ENCODE data around the gene DLK1.

Gene DLK1

DNA sequence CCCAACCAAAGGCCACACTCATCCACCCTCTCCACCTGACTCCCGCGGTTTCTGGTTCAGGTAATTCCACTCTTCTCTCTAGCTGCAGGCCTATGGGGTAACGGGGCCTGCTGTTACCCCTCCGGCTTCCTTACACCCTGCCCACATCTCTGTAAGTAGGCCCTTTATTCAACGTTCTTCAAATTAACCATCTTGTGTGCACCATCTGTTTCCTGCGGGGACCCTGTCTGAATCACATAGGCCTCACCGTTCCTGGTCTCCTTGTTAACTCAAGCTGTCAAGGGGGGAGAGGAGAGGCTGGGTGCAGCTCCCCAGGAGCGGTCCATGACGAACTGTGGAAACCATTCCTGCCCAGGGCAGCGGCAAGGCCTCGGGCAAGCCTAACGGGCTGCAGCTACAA, 9.3 kb upstream of the DLK1 start:
- no peak for DNase-seq

DNA sequence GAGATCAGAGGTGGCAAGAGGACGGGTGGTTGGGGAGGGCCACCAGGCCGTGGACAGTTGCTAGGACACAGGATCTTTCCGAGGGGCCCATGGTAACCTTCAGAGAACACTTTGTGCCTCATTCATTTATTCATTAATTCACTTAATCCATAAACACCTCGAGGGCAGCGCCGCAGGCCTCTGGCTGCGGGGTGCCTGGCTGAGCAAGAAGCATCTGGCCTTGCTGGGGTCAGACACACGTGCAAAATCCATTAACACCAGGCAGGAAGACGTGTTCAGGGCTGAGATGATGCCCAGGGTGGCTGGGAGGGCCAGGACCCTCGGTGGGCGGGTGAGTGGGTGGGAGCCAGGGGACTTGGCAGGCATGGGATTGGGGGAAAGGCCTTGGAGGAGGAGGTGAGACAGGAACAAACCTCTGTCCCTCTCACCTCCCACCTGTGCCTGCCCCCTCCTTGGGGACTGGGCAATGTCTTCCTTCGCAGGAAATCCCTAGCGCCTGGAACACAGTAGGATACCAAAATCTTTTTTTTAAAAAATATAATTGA, 6.6 kb upstream of the DLK1 start:
- DNase-seq = no peak

DNA sequence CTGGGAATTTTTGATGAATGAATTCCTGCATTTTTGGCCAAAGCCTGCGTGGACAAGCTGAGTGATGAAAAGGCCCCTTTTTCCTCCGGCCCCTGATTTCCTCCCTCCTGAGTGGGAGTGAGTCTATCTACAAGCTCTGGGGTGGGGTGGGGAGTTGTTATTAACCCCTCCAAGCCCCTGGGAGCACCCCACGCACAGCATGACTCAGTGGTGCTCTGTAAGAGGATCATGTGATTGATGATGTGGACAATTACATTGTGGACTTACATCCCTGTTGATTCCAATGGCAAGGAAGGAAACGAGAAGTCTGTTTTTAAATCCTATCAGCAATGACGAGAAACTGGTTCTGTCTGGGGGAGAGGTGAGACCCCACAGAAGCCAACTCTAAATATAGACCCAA, 5.1 kb upstream of the DLK1 start:
- DNase-seq = no peak

DNA sequence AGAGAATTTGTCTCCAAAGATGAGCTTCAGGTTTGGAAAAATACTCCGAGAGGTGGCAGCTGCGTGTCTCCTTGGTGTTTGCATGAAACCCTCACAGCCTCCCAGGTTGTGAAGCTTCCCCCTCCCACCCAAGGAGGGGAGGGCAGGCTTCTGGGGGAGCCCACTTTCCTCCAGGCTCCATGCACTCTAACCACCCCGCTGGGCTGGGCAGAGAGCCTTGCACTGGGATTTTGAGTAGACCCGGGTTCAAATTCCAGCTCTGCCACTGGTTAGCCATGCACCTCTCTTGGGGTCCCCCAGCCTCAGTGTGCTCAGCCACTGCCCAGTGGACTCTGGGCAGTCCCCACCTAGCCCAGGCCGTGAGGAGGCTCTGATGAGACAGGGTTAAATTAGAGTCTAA, 4.3 kb upstream of the DLK1 start:
- no peak for DNase-seq

DNA sequence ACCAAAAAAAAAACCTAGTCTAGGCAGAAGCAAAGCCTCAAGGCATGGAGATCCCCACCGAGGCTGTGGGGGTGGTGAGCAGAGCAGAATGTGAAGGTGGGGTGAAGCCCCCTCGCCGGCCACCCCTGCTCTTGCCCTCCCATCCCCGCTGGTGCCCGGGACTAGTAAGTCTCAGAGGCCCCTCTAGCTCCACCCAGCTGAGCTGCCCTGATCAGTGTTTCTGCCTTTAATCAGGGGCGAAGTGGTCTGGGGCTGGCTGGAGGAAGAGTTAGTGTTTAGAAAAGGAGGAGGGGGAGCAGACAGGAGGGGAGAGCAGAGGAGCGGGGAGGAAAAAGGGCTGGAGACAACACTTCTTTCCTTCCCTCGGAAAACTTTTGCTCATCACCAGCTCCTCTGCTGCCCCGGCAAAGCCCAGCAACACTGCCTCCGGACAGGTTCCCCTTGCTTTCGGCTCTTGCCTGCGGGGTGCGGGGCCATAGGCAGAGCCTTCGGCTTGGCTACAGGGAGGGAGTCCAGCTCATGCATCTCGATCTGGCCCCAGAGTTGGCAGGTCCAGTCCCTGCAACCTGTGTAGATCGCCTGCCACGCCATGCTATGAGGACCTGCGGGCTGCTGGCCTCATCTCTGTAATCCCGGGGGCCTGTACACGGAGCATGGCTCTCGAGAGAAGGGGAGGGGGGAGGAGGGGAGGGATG, 3.4 kb upstream of the DLK1 start:
- no peak for DNase-seq

DNA sequence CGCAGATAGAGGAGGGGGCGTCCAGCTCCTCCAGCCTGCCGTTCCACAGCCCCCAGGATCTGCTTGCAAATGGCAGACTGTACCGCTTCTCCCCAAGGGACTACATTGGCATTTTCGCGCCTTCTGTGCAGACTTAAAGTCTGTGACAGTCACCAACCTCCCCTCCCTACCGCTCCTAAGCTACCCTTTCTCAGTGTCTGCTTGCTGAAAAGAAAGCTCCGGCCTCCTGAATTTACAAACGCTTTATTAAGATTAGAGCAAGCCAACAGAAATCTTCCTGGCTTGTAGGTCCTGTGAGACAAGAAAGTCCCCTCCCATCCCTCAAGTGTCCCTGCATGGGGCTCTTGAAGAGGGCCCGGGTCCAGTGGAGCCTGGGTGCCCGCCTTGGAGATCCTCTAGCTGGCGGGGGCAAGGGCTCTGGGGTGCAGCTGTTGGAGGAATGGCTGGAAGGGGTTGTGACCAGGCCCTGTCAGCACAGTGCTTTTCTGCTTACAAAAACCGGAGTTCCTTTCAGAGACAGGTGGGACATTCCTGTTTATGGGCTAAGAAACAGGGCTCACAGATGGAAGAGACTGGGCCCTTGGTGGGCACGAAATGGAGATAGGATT, 2.8 kb upstream of the DLK1 start:
- no peak for DNase-seq

DNA sequence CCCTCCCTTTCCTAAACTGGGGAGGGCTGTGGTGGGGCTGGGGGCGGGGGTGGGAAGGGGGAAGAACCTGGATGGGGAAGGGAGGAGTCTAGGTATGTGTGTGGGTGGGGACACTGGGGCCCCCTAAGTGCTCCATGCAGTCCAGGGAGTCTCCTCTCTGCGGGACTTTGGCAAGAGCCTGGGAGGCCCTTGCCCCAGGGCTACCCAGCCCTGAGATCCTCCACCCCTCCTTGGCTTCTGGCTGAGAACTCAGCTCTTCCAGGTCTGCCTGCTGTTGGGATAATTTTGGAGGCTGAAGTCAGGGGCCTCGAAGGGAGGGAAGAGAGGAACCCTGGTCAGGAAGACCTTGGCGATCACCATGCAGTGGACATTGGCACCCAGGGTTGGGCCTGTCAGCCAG, 2.2 kb upstream of the DLK1 start:
- no peak for DNase-seq

DNA sequence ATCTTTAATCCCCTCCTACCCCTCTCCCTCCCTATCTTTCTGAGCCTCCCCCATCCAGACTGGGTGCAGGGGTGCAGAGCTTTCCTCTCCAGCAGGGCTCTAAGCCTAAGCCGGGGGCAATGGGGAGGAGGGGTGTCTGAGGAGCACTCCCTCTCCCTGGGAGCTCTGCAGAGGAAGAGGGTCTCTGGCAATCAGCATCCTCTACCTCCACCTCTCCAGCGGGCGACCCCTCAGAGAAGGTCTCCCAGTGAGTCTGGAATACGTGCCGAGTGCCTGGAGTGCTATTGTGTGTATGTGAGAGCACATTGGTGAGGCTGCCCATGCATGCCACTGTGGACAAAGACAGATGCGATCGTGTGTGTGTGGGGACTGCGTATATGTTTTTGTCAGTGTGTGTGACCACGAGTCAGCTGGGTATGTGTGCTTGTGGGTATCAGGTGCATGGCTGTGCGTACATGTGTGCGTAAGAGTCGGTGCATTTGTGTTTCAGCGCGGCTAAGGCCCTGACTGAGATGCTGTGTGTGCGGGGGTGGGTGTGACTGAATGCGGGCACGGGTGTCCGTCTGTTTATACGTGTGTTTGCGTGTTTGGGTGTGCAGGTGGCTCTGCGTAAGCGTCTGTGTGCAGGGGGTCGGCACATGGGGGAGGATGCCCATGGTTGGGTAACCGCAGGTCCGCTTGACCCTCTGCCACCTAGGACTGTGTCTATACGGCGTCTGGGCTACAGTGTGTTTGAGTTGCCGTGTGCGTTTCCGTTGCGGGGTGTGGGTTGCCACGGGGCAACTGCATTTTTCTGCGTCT, 905 bp upstream of the DLK1 start:
- no peak for DNase-seq

DNA sequence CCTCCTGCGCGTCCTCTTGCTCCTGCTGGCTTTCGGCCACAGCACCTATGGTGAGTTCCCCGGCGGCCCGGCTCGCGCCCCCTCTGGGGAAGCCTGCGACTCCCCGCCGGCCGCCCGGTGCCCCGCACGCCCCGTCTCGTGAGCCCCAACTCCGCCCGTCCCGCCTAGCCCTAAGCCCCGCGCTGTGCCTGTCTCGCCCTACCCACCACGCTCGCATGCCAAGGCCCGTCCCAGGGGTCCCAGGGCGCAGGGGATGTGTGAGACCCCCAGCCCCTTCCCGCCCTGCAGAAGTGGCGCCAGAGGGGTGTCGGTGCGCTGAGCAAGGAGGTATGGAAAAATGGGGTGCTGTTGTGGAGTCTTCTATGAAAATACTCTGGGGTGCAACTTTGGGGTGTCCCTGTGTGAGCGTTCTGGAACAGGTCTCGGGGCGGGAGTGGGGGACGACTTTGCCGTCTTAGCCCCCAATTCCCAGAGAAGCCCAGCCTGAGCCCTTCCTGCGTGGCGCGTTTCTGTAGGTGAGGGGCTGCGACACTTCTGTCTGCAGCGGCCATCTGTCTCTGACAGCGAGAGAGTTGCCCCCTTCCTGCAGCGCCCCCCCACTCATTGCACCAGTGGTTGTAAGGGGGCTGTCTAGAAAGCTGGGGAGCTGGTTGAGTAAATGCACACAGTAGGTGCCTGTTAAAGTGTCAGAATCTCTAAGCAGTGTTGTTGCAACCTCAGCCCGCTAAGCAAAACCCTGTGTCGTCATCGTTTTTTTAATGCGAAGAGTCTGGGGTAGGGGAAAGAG, 587 bp downstream of the DLK1 start:
- DNase-seq = no peak

DNA sequence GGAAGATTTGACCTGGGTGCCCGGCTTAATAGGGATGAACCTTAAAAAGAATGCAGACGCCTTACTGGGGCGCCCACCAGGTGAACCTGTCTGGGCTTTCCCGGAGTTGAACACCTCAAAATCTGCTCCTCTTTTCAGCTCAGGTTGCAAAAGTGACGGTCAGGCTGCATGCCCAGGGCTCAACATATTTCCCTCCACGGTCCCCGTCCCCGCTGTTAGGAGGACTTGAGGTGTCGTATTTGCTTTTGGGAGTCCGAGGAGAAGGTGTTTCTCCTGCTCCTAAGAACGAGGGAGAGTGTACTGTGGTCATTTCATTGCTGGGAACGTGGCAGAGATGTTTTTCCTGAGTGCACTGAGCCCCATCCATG, 1.2 kb downstream of the DLK1 start:
- DNase-seq = no peak

DNA sequence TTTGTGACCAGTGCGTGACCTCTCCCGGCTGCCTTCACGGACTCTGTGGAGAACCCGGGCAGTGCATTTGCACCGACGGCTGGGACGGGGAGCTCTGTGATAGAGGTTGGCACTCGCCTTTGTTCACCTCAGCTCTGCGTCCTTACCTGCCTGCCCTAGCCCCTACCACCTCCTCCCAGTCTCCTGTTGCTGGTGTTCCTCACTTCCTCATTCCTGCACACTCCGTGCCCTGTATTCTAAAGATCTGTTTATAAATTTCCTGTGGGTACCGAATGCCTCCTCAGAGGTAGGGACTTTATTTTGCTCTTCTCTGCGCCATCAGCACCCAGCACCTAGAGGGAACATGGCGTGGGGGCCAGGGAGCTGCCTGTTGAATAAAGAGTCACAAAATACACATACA, 2.3 kb downstream of the DLK1 start:
- DNase-seq = no peak

DNA sequence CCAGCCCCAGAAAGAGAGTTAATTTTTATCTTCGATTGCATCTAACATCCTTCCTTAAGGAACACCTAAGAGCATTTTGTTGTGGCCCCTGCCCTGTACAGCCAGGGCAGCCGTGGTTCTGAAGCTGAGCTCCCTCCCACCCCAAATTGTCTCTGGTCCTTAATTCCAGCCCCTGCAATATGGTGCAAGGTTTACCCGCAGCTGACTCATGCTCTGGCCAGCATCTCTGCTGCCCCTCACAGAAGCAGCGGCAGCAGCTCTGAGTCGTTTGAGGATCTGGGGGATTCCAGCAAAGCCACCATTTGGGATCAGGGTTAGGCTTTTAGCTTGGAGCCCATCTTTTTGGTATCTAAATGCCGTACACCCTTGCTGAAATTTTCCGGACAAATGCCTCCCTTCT, 3.3 kb downstream of the DLK1 start:
- DNase-seq = no peak

DNA sequence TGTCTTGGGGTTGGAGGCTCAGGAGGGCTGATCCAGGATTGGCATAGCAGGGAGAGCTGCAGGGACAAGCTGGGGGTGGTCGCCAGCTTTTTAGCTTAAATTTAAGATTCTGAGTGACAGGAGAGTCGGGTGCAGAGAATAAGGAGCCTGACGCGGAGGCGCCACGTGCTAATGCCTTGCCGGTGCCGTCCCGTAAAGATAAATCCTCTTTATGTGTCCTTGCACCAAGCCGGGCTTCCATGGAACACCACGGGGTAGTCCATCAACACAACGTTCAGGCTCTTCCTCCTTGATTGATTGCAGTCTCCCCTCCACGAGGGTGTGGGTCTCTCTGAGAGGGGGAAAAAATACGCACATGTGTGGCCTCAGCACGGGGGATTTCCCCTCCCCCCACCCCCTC, 3.9 kb downstream of the DLK1 start:
- DNase-seq = no peak

DNA sequence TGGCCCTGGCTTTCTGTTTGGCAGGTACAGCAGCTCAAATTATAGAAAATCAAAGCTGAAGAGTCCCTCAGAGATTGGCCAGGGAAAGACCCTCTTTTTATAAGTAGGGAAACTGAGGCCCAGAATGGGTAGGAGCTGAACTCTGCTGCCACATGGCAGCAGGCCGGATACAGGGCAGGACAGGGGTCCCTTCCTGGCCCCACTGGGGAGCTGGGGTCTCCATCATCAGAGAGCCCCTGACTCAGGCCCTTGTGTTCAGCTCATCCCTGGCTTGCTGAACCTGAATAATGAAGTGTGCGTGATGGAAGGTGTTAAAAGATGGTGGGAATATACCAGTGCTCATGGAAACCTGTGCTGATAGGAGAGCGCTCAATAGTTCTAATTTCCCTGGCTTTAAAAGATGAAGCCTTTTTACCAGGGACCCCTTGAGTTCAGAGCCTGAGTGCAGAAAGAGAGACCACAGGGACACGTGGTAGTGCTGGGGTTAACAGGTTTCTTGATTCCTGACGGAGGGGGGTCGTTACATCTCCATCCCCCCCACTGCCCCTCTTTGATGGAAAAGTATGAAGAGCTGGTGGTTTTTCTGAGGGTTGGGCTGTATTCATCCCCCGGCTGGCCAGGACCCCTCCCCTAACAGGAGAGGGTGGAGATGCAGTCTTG, 4.4 kb downstream of the DLK1 start:
- no peak for DNase-seq

DNA sequence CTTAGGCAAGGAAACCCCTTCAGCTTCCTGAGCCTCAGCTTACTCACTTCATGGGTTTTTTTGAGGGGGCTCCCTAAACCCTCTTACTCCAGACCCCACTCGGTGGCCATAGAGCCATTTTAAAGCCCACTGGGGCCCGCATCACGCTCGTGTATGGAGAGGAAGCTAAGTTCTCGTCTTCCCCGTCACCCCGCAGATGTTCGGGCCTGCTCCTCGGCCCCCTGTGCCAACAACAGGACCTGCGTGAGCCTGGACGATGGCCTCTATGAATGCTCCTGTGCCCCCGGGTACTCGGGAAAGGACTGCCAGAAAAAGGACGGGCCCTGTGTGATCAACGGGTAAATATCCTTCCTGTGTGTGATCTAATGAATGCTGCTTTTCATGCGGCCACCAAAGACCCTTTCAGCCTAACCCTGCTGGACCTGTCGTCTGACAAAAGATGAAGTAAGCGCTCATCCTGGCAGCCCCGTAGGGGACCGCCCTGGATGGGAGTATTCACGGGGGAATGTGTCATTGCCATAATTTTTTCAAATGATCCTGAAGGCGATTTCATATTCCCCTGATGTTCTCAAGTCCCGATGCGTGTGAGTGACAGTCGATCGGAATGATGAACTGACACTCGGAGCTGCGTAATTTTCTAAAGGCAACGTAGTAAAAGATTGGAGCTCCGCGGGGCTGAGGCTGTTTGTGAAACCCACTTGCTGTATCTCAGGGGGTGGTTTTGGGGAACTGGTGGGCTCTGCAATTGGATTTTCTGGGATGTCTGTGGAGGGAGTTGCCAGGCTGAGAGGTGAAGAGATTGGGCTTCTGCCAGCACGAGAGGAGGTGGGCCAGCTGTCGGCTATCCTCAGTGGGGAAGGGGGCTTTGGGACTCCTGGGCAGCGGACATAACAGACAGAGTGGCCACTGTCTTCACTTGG, 5.4 kb downstream of the DLK1 start:
- DNase-seq = no peak

DNA sequence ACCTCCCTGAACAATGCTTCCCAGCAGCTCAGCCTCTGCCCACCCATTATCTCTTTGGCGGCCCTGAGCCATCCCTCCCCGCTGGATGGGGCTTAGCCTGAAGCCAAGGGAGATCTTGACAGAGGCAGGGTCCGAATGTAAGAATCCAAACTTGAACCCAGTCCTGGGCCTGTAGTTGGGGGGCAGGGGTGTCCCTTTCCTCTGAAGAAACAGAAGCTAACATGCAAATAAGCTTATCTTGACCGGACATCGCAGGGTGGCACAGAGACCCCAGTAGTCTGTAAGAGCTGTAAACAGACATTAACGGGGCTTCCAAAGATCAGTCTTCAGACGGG, 6.0 kb downstream of the DLK1 start:
- DNase-seq = no peak

DNA sequence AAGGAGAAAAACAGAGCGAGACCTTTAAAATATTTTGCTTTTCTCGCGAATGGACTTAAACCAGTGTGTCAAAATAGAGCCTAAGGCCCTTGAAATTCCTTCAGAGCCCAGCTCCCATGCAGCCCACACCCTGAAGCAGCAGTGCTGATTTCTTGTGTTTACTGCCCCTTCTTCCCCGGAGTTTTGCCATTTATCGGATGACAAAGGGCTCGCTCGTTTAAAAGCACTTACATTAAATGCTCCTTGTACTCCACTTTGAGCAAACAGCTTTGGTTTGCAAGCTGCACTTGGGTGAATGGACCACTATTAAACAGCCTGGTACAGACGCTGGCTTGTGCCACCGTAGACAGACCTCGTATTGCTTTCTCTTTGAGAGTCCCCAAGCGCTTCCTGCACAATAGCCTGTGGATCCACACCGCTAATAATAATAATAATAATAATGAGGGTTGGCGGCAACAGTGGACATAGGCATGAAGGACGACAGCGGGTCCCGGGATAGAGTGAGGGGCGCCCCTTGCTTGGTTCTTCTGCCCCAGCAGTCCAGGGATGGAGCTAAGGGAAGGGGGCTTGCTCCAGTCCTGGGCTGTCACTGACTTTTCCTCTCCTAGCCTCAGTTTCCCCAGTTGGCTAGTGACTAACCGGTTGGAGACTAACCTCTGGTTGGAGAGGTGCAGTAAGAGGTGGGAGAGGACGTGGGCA, 6.6 kb downstream of the DLK1 start:
- no peak for DNase-seq

DNA sequence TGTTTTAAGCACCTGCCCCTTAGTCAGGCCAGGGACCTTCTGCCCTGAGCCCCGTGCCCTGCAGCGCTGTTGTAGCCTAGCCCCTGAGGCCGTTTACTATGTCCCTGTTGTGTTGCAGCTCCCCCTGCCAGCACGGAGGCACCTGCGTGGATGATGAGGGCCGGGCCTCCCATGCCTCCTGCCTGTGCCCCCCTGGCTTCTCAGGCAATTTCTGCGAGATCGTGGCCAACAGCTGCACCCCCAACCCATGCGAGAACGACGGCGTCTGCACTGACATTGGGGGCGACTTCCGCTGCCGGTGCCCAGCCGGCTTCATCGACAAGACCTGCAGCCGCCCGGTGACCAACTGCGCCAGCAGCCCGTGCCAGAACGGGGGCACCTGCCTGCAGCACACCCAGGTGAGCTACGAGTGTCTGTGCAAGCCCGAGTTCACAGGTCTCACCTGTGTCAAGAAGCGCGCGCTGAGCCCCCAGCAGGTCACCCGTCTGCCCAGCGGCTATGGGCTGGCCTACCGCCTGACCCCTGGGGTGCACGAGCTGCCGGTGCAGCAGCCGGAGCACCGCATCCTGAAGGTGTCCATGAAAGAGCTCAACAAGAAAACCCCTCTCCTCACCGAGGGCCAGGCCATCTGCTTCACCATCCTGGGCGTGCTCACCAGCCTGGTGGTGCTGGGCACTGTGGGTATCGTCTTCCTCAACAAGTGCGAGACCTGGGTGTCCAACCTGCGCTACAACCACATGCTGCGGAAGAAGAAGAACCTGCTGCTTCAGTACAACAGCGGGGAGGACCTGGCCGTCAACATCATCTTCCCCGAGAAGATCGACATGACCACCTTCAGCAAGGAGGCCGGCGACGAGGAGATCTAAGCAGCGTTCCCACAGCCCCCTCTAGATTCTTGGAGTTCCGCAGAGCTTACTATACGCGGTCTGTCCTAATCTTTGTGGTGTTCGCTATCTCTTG, 7.6 kb downstream of the DLK1 start:
- no peak for DNase-seq

DNA sequence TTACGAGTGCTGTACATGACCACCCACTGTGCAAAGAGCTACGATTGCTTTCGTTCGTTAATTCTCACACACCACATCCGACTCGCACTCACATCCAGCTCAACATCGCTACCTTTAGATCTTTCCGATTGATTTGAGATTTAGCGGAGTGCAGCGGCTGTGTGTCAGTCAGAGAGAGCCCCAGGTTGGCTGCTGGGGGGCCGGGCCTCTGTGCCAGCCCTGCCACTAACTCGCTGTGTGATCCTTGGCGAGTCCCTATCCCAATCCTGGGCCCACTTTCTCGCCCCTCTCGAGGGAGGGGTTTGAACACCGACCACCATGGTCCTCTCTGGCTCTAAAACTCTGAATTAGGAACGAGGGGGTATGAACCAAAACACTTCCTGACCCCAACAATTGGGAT, 8.6 kb downstream of the DLK1 start:
- DNase-seq = no peak
